Measurements from ENCODE around the gene DAB2IP.

Gene DAB2IP

DNA sequence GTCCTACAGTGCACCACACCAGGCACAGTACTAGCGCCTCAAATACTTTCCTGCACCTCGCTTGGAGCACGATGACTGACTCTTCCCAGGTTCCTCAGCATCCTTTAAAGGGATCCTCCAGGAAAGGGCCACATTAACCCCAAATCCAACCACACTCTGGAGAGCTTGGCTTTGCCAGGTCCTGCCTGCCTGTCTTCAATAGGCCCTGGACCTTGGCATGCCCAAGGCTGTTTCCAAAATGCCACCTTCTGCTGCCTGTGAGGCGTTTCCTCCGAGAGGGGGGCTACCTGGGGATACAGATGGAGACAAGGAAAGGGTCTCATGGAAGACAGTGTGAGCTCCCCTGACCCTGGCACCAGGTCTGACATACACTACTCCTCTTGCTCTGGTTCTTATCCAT lies 169.9 kb downstream of the DAB2IP start:
- no peak for DNase-seq

- no peak for DNase-seq
Observed at GRCh38 chr9:121822093-121823085, 171.0 kb downstream of the DAB2IP start.

- DNase-seq: no peak
Observed at GRCh38 chr9:121823451-121824169, 172.2 kb downstream of the DAB2IP start.

- DNase-seq: no peak
Observed at GRCh38 chr9:121824651-121825030, 173.2 kb downstream of the DAB2IP start.

DNA sequence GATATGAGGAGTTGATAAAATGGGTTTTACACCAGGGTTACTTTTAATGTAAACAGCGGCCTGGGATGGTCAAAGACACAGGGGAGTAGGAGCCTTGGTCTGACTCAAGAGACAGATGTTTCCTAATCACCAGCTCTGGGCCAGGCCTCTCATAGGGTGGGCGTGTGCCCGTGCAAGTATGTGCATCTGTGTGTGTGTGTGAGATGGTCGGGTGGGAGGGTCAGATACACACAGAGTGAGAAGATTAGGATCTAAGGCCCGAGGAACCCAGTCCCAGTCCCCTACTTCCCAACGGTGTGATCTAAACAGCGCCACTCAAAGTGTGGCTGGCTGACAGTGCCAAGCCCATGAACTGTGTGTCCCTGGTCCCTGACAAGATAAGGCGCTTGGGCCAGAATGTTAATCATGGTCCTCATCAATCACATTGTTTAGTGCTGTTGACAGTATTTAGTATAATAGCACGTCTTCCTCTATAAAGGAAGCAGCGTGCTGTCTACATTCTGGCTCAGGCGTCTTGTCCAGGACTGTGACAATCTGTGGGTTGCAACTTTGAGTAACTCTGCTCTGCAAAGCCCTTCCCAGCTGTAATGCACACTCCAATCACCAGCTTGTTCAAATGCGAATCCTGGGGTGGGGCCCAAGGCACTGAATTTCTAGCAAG lies 173.7 kb downstream of the DAB2IP start:
- no peak for DNase-seq

- DNase-seq: no peak
Observed at GRCh38 chr9:121826711-121827110, 175.3 kb downstream of the DAB2IP start.

DNA sequence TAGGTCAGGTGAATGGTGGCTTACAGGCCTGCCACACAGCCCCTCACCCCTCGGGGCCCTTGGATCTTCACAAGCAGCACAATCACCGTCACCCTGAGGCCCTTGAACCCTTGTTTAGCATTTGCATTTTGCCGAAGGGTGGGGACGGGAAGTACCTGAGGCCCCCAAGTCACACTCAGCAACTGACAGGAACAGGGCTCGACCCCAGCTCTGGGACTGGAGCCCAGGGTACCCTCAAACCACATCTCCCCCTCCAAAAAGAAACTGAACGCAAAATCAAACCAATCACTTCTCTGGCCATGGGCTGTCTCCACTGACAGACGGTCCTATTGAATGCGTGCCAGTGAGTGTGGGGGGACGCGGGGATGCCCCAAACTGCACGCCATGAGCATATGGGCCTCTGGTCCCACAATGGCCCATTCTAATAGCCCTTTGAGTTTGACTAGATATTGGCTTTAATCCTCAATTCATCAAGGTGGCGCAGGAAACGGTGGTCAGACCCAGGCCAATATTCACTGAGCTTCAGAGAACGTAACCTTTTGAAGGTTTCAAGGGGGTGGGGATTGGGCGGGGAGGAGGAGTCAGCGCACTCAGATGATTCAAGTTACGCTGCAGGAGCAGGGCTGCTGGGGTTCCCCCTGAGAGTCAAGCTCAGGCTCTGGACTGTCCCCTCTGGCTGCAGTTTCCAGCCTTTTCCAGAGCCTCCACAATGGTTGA lies 176.0 kb downstream of the DAB2IP start:
- no peak for DNase-seq

DNA sequence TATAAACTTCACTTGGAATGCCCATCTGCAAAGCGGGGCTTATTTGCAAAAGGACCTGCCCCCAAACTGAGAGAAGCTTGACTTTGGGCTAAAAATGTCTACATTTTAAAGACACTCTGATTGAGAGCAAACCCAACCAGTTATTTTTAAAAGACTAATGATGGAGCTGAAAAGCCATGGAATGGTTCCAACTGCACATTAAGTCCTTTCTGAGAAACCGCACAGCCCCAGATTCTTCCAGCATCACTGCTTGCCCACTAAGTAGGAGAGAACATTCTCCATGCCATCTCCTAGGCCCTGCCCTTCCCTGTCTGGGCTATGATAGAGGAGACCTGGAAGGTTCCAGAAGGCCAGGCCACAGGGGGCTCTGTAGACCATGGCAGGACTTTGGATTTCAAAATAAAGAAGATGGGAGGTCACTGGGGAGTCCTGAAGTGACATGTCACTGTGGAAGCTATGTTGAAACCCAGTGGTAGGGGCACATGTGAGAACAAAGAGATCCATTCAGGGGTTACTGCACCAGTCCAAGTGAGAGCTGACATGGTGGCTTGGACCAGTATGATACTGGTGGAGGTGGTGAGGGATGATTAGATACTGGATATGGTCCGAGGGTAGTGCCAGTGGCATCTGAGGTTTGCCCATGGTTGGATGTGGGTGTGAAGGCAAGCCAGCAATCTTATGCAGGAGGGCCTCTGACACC lies 179.2 kb downstream of the DAB2IP start:
- no peak for DNase-seq

GRCh38 chr9:121831869-121832268 lies 180.4 kb downstream of the DAB2IP start:
- no peak for DNase-seq

DNA sequence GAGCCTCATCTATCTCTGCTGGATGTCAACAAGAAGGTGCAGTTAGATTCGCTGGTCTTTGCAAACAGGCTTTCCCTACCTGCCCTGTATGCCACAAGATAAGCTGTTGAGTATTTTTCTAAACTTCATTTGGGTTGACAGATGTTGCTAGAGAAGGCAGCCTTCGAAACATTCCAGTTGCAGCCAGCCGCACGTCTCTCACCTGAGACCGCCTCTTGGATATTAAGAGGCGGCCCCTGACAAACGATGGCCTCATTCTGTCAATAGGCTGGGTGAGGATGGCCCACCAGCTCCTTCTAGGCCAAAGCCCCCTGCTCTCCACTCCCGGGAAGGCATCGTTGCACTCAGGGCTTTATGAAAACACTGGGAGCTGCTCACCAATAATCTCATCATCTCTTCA lies 181.6 kb downstream of the DAB2IP start:
- no peak for DNase-seq
